Measurements from ENCODE around the gene HIVEP1. TPM values are rescaled to one million over a fixed set of nuclear protein-coding genes. Genes with fewer than 3 reads are reported as not detected.
A peak's percentile ranks its signal among the peaks of the same experiment; 100 is the strongest.

HIVEP1 gene
- total RNA-seq, 6 donors from 2014 or later = 22.9 to 48.5 (median 30.4) TPM

DNA sequence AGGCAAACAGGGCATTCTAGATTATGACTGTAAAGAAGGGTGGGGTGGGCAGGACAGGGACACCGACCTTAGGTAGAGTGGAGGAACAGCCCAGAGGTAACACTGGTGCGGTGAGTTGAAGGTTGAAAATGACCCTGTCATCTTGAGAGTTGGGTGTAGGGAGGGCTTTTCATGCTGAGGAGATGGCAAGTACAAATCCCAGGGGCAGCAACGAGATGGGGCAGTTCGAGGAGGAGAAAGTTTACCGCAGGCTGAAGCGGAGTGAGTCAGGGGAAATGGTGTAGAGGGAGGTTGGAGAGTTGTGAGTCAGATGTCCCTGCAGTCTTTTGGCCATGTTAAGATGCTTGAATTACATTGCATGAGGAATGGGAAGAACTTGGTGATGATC, 101.1 kb downstream of the HIVEP1 start:
- 91% methylated on average over 6 of the region's 6 CpGs for WGBS, 2 donors
- Histone ChIP-seq H3K9me3 (peaks cover 0 to 5% (median 0%) of the 10 kb centered on the region in 4 donors), H3K4me1 (no peaks in the 10 kb centered on the region), H3K36me3 (peaks cover 0 to 10% (median 0%) of the 10 kb centered on the region in 4 donors), H3K4me3 (no peak overlapping the region), H3K27ac (no peak overlapping the region), H3K27me3 (no peaks in the 10 kb centered on the region)
- DNase-seq = no peak
- ATAC-seq (ENCODE audit: low FRiP score in 2 of 2) = peak in 1 of 2 donors; percentile 55
- TF ChIP-seq POLR2A (IDR thresholded peaks at IDR 0.05) (no peak), POLR2AphosphoS5 (IDR thresholded peaks at IDR 0.05) (no peak), EP300 (IDR thresholded peaks at IDR 0.05) (no peak)
- TF ChIP-seq, protein P1, sequence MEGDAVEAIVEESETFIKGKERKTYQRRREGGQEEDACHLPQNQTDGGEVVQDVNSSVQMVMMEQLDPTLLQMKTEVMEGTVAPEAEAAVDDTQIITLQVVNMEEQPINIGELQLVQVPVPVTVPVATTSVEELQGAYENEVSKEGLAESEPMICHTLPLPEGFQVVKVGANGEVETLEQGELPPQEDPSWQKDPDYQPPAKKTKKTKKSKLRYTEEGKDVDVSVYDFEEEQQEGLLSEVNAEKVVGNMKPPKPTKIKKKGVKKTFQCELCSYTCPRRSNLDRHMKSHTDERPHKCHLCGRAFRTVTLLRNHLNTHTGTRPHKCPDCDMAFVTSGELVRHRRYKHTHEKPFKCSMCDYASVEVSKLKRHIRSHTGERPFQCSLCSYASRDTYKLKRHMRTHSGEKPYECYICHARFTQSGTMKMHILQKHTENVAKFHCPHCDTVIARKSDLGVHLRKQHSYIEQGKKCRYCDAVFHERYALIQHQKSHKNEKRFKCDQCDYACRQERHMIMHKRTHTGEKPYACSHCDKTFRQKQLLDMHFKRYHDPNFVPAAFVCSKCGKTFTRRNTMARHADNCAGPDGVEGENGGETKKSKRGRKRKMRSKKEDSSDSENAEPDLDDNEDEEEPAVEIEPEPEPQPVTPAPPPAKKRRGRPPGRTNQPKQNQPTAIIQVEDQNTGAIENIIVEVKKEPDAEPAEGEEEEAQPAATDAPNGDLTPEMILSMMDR (IDR thresholded peaks at IDR 0.05) = no peak

DNA sequence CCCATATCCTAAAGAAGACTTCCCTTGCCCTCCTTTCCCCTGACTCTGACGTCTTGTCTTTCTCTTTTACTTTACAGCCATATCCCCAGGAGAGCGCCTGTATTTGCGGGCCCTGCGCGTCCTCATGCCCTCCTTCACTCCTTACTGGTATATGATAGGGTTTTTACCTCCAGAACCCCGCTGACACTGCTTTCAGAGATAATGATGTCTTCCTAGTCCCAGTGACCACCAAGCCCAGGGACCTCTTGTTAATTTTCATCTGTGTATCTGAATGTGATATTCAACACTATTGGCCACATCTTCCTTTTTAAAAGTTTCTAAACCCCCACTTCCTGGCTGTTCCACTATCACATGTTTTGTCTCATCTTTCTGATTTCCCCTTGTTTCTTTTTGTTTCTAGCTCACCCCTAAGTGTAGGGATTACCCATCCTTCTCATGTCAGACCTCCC, 102.0 kb downstream of the HIVEP1 start:
- 83 to 91% methylated on average over 6 of the region's 6 CpGs for WGBS, 2 donors
- Histone ChIP-seq H3K27ac (no peak overlapping the region), H3K9me3 (peaks cover 0 to 5% (median 0%) of the 10 kb centered on the region in 4 donors), H3K4me3 (no peak overlapping the region), H3K27me3 (no peaks in the 10 kb centered on the region), H3K4me1 (no peaks in the 10 kb centered on the region), H3K36me3 (peaks cover 0 to 10% (median 0%) of the 10 kb centered on the region in 4 donors)
- ATAC-seq (ENCODE audit: low FRiP score in 2 of 2) = no peak
- DNase-seq = no peak
- TF ChIP-seq EP300 (IDR thresholded peaks at IDR 0.05) (no peak), POLR2AphosphoS5 (IDR thresholded peaks at IDR 0.05) (no peak), POLR2A (IDR thresholded peaks at IDR 0.05) (no peak)
- TF ChIP-seq, protein P1 (IDR thresholded peaks at IDR 0.05) = no peak

DNA sequence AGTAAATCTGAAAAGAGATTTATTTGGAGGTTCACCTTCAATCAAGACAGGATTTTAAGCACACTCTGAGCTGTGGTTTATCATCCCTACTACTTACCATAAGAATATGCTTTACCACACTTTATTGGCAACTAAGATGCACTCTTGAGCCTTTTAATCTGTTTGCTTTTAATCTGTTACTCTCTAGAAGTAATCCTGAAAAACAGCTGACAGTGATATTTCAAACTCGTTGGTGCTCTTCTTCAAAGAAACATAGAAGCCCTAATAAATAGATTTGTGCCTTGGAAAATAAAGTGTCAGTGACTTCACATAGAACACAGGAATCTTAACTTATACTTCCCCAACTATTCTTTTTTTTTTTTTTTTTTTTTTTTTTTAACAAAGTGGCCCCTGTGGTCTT, 102.9 kb downstream of the HIVEP1 start:
- H3K36me3 ChIP-seq = peaks cover 0 to 7% (median 3%) of the 10 kb centered on the region in 4 donors
- no peaks in the 10 kb centered on the region for H3K4me1 ChIP-seq
- WGBS, 2 donors = 76 to 77% methylated on average over 1 of the region's 1 CpG
- no peaks in the 10 kb centered on the region for H3K27me3 ChIP-seq
- no peak for TF ChIP-seq POLR2A (IDR thresholded peaks at IDR 0.05)
- TF ChIP-seq, protein P1 (IDR thresholded peaks at IDR 0.05) = no peak
- no peak for TF ChIP-seq POLR2AphosphoS5 (IDR thresholded peaks at IDR 0.05)
- no peak for TF ChIP-seq EP300 (IDR thresholded peaks at IDR 0.05)
- no peak overlapping the region for H3K4me3 ChIP-seq
- peaks cover 0 to 5% (median 0%) of the 10 kb centered on the region in 4 donors for H3K9me3 ChIP-seq
- ATAC-seq (ENCODE audit: low FRiP score in 2 of 2) (no peak), DNase-seq (no peak)
- no peak overlapping the region for H3K27ac ChIP-seq

DNA sequence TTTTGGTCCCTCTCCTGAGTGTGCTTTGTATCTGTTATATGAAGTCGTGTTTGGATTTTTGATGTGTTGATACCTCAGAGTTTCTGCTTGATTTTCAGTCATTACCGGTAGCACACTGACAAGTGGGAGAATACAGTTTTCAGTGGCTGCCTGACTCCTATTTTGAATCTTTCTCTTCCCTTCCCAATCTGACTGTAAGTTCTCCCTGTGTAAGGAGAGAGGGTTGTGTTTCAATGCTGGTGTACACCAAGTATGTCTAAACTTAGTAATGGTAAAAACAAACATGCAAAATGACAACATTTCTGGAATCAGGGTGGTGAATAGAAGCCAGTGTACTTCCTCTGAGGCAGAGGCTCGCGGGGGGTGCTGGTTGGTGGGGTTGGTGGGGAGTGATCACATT, 103.4 kb downstream of the HIVEP1 start:
- 94 to 95% methylated on average over 4 of the region's 4 CpGs for WGBS, 2 donors
- TF ChIP-seq, protein P1 (IDR thresholded peaks at IDR 0.05) = no peak
- TF ChIP-seq POLR2A (IDR thresholded peaks at IDR 0.05) (no peak), EP300 (IDR thresholded peaks at IDR 0.05) (no peak), POLR2AphosphoS5 (IDR thresholded peaks at IDR 0.05) (no peak)
- no peak for DNase-seq
- no peak for ATAC-seq (ENCODE audit: low FRiP score in 2 of 2)
- Histone ChIP-seq H3K36me3 (peaks cover under 1 to 9% (median 7%) of the 10 kb centered on the region in 4 donors), H3K27me3 (no peaks in the 10 kb centered on the region), H3K27ac (no peak overlapping the region), H3K4me3 (no peak overlapping the region), H3K4me1 (no peaks in the 10 kb centered on the region), H3K9me3 (peaks cover 0 to 5% (median 0%) of the 10 kb centered on the region in 4 donors)

DNA sequence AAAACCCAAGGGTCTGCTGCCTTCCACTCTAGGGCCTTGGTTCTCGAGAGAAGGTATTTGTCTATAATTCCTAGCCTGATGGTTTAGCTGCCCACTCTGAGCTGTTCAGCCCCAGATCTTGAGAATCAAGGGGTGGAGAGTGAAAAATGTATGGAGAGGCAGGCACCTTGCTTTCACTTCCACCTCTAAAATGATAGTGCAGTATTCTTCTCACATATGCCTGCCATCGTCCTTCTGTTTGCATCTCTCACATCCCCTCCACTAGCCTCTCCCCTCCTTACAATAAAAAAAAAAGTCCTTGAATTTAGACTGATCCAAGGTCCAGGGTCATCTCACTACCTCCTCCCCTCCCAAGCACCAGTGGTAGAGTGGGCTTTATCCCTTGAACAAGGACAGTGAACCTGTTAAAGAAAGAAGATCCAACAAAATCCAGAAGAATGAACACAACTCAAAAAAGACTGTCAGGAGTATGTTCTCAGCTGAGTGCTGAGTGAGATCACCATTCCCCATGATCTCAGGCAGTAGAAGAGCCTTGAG, 104.2 kb downstream of the HIVEP1 start:
- 95% methylated on average over 2 of the region's 2 CpGs for WGBS, 2 donors
- no peak for DNase-seq
- Histone ChIP-seq H3K4me3 (no peak overlapping the region), H3K36me3 (peaks cover 9 to 17% (median 13%) of the 10 kb centered on the region in 4 donors), H3K4me1 (no peaks in the 10 kb centered on the region), H3K27me3 (no peaks in the 10 kb centered on the region), H3K27ac (no peak overlapping the region), H3K9me3 (peaks cover 0 to 5% (median 0%) of the 10 kb centered on the region in 4 donors)
- TF ChIP-seq EP300 (IDR thresholded peaks at IDR 0.05) (no peak), POLR2AphosphoS5 (IDR thresholded peaks at IDR 0.05) (no peak), POLR2A (IDR thresholded peaks at IDR 0.05) (no peak)
- TF ChIP-seq, protein P1 (IDR thresholded peaks at IDR 0.05) = no peak
- no peak for ATAC-seq (ENCODE audit: low FRiP score in 2 of 2)

All from upper lobe of left lung (tissue), 6 donors.